HG02588 (cell line): ENCODE data around the gene COL4A3.

Source experiments
- ATAC-seq: cut with Tn5 transposase; IDR thresholded peaks from one replicate; pipeline ENCODE4 v1.9.1; 2021; ENCODE audit warnings: mild to moderate bottlenecking, moderate library complexity; ENCODE audit not compliant: unreplicated experiment

COL4A3 gene

GRCh38 chr2:227285741-227286236, 121.4 kb downstream of the COL4A3 start:
- ATAC-seq = no peak

GRCh38 chr2:227287771-227288170, 123.3 kb downstream of the COL4A3 start:
- ATAC-seq = no peak

DNA sequence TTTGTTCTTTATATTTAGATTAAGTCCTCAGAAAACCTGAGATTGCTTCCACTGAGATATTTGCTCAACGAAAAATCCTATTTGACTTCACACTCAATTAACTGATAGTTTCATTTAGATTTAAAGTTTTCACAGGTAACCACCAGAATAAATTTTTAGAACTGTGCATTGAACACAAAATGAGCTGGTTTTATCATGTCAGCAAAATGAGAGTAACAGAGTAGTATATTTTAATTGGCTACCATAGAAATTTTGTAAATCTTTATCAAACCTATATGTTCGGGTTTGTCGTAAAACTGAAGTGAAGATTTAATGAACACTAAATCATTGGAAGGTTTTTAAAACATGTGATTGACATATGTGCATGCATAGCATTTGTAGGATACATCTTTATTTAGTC, 127.9 kb downstream of the COL4A3 start:
- no peak for ATAC-seq

DNA sequence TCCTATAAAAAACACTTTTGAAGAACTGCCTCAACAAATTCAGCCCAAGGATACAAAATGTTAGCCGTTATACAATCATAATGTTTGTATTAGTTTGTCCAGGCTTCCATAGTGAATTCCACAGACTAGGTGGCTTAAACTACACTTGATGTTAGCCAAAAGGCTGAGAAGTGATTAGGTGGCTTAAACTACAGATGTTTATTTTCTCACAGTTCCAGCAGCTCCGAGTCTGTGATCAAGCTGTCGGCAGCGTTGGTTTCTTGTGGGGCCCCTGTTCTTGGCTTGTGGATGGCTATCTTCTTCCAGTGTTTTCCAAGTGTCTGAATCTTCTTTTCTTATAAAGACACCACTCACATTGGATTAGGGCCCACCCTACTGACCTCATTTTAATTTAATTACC, 129.1 kb downstream of the COL4A3 start:
- ATAC-seq = no peak

GRCh38 chr2:227295806-227296205, 131.4 kb downstream of the COL4A3 start:
- ATAC-seq = no peak

GRCh38 chr2:227296671-227297405, 132.4 kb downstream of the COL4A3 start:
- no peak for ATAC-seq

- no peak for ATAC-seq
Observed at GRCh38 chr2:227301523-227301922, 137.1 kb downstream of the COL4A3 start.

- ATAC-seq = peak; percentile 81
Observed at GRCh38 chr2:227308784-227309183, 144.4 kb downstream of the COL4A3 start.

DNA sequence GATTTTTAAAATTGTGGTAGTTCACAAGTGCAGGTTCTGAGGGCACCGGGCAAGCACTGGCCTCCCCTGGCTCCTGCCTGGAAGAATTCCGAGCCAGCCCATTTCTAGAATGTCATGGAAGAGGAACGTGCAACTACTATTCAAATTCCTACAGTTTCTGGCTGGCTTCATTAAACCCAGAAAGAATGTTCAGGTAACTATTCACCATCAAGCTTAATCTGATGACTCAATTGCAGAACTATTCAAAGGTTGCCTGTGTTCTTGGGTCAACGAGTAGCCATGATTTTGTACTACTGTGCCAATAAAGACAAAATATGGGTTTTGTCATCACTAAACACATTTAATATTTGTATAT, 146.3 kb downstream of the COL4A3 start:
- ATAC-seq = no peak

DNA sequence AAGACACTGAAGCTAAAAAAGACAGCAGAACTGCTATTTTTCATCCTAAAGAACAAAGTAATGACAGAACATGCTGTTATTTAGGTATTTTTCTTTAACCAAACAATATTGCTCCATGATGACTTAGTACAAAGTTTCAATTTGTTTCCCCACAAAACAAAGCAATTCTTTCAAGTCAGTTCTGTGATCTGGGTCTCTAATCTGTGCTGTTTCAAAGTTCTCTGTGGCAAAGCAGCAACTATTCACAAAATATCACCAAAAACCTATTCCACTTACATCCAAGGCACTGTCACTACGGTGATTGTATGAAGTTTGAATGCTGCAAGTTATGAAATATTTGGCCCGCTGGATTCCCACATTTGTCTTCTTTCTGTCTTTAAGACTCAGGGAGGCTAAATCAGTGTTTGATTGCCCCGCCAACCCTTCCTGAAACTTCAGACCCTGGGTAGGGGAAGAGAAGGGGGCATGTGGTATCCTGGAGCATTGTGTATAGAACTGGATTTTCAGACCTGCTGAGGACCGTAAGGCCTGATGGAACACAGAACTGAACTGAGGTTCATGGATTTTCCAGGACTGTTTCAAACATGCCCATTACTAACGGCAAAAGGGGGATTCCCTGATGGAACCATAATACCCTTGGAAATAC, 147.6 kb downstream of the COL4A3 start:
- ATAC-seq = no peak

GRCh38 chr2:227312579-227312978, 148.2 kb downstream of the COL4A3 start:
- ATAC-seq = no peak

DNA sequence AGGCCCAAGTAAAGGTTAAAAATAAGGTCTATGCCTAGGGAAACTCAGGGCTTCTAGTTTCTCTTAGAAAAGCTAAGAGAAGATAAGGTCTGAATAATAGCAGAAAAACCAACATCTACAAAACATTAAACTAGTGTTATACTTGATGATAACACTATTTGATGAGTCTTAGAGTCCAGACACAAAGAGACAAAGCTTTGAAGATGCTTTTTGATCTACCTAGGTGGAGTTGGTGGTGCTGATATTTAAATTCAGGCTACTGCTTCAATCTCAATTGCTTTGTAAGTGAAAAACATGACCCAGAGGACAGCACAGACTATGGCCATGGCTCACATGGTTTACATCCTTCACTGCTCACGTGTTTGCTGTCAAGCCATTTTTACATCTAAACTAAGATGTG, 148.9 kb downstream of the COL4A3 start:
- ATAC-seq = no peak

GRCh38 chr2:227317834-227318233, 153.4 kb downstream of the COL4A3 start:
- no peak for ATAC-seq

- ATAC-seq = no peak
Observed at GRCh38 chr2:227320305-227321094, 156.1 kb downstream of the COL4A3 start.

- ATAC-seq = no peak
Observed at GRCh38 chr2:227322530-227323205, 158.2 kb downstream of the COL4A3 start.

- no peak for ATAC-seq
Observed at GRCh38 chr2:227323818-227324217, 159.4 kb downstream of the COL4A3 start.

DNA sequence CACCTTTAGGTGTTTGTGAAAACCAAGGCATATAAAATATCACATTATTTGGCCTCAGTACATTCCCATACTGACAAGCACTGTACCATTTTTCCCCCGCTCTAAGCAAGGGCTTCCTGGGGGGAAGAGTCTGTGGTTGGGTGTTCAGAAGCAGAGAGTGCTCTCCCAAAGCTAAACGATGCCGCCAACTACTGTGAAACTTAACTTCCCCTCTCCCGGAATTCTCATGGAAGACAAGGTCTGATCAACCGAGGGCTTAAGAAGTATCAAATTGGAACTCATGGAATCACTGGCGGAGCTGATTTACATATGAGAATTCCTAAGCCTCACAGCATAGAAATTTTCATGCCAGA, 160.2 kb downstream of the COL4A3 start:
- no peak for ATAC-seq

GRCh38 chr2:227324995-227325838, 160.8 kb downstream of the COL4A3 start, which contains the start of gene MFF:
Gene MFF, plus strand, starts transcription at chr2:227325251. Its CDS starts 5,415 bp downstream, at chr2:227330666.
- ATAC-seq = peak; percentile 96

- ATAC-seq = peak; percentile 3
Observed at GRCh38 chr2:227325839-227326195, 161.4 kb downstream of the COL4A3 start.

- ATAC-seq = no peak
Observed at GRCh38 chr2:227326783-227327182, 162.4 kb downstream of the COL4A3 start.
